ENCODE results near the gene SLC25A26.
A peak's percentile ranks its signal among the peaks of the same experiment; 100 is the strongest.

SLC25A26 gene, protein sequence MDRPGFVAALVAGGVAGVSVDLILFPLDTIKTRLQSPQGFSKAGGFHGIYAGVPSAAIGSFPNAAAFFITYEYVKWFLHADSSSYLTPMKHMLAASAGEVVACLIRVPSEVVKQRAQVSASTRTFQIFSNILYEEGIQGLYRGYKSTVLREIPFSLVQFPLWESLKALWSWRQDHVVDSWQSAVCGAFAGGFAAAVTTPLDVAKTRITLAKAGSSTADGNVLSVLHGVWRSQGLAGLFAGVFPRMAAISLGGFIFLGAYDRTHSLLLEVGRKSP

GRCh38 chr3:66220602-66221377, at the start of gene SLC25A26:
SLC25A26 (plus strand) TSS chr3:66221001; CDS start chr3:66221095, 94 bp downstream.
- TF ChIP-seq JUND (IDR thresholded peaks at IDR 0.05; ENCODE audit: low read depth): no peak
- in situ Hi-C loops (cut with HindIII; ENCODE audit: low pct_unique_long_range_greater_than_20kb, low sequenced_read_pairs): no loop called here
- peak; percentile 82 to 97 for DNase-seq (ENCODE audit: low read depth in 1 of 2, low spot score in 1 of 2)

GRCh38 chr3:66172394-66172793, 48.4 kb upstream of the SLC25A26 start:
- in situ Hi-C loops (cut with HindIII; ENCODE audit: low pct_unique_long_range_greater_than_20kb, low sequenced_read_pairs): no loop called here
- TF ChIP-seq JUND (IDR thresholded peaks at IDR 0.05; ENCODE audit: low read depth): no peak
- no peak for DNase-seq (ENCODE audit: low read depth in 1 of 2, low spot score in 1 of 2)

- no peak for TF ChIP-seq JUND (IDR thresholded peaks at IDR 0.05; ENCODE audit: low read depth)
- DNase-seq (ENCODE audit: low read depth in 1 of 2, low spot score in 1 of 2): no peak
- in situ Hi-C loops (cut with HindIII; ENCODE audit: low pct_unique_long_range_greater_than_20kb, low sequenced_read_pairs): no loop called here
Observed at GRCh38 chr3:66177026-66177425, 43.8 kb upstream of the SLC25A26 start.

DNA sequence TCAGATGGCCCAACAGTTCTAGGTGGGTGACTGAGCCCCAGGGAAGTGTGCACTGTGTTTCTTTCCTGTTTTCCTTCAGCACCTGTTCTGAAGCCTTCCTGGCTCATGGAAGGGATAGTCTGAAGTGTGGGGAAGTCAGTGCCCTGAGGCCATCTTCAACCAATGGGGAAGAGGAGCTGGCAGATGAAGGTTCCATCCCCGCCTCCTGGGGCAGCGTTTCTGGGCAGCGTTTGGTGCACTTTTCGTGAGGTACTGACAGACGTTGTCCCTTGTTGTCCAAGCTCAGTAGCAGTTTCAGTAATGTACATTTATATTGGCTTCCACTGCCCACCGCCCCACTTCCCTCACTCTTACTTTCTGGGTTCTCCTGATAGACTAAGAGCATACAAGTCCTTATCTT, 42.6 kb upstream of the SLC25A26 start:
- no peak for TF ChIP-seq JUND (IDR thresholded peaks at IDR 0.05; ENCODE audit: low read depth)
- in situ Hi-C loops (cut with HindIII; ENCODE audit: low pct_unique_long_range_greater_than_20kb, low sequenced_read_pairs): no loop called here

DNA sequence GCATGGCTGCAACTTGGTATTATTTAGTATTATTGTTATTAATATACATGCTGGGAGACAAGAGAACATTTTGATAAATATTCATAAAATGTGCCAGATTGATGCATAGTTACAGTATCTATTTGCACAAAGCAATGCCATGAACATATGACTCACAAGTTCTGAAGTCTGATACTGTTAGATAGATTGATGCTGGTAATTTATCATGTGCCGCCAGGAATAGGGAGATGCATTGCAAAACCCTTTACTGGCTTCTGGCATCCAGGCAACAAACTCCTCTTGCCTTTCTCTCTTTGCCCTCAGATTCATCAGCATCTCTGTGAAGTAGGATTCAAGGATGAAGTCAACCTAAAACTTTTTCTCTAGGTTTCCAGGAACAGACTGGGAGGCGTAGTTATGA, 41.0 kb upstream of the SLC25A26 start:
- TF ChIP-seq JUND (IDR thresholded peaks at IDR 0.05; ENCODE audit: low read depth): no peak
- in situ Hi-C loops (cut with HindIII; ENCODE audit: low pct_unique_long_range_greater_than_20kb, low sequenced_read_pairs): no loop called here
- no peak for DNase-seq (ENCODE audit: low read depth in 1 of 2, low spot score in 1 of 2)

More for the DNA sequence above, 42.6 kb upstream of the SLC25A26 start:
- no peak for DNase-seq (ENCODE audit: low read depth in 1 of 2, low spot score in 1 of 2)

DNA sequence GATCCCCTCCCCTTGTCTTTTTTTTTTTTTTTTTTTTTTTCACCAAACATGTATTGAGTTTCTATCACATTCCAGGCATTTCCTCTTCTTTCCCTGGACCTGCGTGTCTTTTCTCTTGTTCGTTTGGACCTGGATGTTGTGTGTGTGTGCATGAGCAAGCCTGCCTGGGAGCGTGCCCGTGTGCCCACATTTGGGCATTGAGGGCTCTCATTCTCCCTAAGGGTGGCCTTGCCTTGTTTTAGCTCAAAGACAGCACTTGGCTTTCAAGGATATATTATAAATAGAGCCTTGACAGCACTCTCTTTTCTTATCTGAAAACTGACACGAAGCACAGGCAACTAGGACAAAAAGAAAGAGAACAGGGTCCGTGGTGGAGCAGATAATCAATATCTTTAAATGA, 39.0 kb upstream of the SLC25A26 start:
- DNase-seq (ENCODE audit: low read depth in 1 of 2, low spot score in 1 of 2): no peak
- in situ Hi-C loops (cut with HindIII; ENCODE audit: low pct_unique_long_range_greater_than_20kb, low sequenced_read_pairs): no loop called here

DNA sequence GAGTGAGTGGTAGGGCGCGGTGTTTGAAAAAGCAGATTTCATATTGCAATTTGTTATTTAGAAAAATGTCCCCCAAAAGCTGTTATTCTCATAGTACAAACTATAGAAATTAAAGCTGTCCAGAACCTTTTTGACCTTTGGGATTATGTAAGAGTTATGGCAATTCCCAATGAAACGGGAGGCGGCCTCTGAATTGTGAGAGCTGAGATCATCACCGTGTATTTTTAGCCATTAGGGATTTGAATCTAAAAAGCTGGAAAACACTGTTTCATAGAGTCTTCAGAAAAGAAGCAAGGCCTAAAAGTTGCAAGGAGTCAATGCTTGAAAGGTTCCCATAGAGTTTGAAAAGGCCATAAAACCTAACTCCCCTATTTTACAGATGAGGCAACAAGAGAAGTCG, 38.6 kb upstream of the SLC25A26 start:
- TF ChIP-seq JUND (IDR thresholded peaks at IDR 0.05; ENCODE audit: low read depth): no peak
- no peak for DNase-seq (ENCODE audit: low read depth in 1 of 2, low spot score in 1 of 2)
- in situ Hi-C loops (cut with HindIII; ENCODE audit: low pct_unique_long_range_greater_than_20kb, low sequenced_read_pairs): no loop called here

More for the DNA sequence above, 39.0 kb upstream of the SLC25A26 start:
- TF ChIP-seq JUND (IDR thresholded peaks at IDR 0.05; ENCODE audit: low read depth): no peak

DNA sequence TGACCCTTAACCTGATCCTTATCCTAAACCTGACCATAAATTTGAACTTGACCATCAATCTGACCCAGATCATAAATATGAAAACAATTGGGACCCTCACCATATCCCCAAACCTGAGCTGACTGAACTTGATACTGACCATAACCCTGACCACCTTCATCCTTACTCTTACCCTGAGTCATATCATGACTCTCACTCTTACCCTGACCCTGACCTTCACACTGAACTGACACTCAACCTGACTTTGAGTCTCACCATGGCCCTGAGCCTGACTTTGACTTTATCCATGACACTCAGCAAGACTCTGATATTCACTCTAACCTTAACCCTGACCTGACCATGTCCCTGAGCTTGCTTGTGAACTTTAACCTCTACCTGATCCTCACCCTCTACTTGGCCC, 34.3 kb upstream of the SLC25A26 start:
- in situ Hi-C loops (cut with HindIII; ENCODE audit: low pct_unique_long_range_greater_than_20kb, low sequenced_read_pairs): no loop called here
- no peak for DNase-seq (ENCODE audit: low read depth in 1 of 2, low spot score in 1 of 2)
- no peak for TF ChIP-seq JUND (IDR thresholded peaks at IDR 0.05; ENCODE audit: low read depth)

GRCh38 chr3:66195347-66195783, 25.4 kb upstream of the SLC25A26 start:
- in situ Hi-C loops (cut with HindIII; ENCODE audit: low pct_unique_long_range_greater_than_20kb, low sequenced_read_pairs): no loop called here
- TF ChIP-seq JUND (IDR thresholded peaks at IDR 0.05; ENCODE audit: low read depth): no peak

DNA sequence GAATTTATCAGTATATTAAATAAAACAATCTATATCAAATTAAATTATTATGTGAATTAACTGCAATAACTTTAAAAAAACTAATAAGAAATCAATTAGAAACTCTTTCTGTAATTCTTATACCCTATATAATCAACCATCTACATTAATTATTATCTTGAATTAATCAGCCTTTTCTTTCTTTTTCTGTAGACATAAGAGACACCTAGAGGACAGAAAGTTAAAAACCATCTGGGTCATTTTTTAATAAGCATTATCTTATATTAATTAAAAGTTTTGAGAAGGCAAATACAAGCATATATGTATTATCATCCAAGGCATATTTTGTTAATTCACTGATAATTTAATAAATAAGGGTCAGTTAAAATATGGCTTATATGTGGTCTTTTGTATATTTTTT, 24.2 kb upstream of the SLC25A26 start:
- no peak for TF ChIP-seq JUND (IDR thresholded peaks at IDR 0.05; ENCODE audit: low read depth)
- DNase-seq (ENCODE audit: low read depth in 1 of 2, low spot score in 1 of 2): no peak
- in situ Hi-C loops (cut with HindIII; ENCODE audit: low pct_unique_long_range_greater_than_20kb, low sequenced_read_pairs): no loop called here

More at GRCh38 chr3:66195347-66195783, 25.4 kb upstream of the SLC25A26 start:
- DNase-seq (ENCODE audit: low read depth in 1 of 2, low spot score in 1 of 2): peak; percentile 37 to 58

GRCh38 chr3:66198437-66199088, 22.2 kb upstream of the SLC25A26 start:
- no peak for TF ChIP-seq JUND (IDR thresholded peaks at IDR 0.05; ENCODE audit: low read depth)
- in situ Hi-C loops (cut with HindIII; ENCODE audit: low pct_unique_long_range_greater_than_20kb, low sequenced_read_pairs): no loop called here
- no peak for DNase-seq (ENCODE audit: low read depth in 1 of 2, low spot score in 1 of 2)

DNA sequence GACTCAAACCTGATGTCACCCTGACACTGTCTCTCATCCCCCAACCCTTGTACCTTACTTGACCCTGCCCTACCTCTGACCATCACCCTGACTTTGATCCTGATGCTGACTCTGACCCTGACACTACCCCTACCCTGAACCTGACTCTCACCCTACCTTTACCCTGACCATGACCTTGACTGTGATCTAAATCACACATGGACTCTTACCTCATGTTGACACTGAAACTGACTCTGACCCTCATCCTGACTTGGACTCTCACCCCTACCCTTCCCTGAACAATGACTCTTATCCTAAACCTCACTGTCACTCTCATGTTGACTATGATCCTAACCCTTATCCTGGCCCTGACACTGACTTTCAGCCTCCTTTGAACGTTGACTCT, 21.7 kb upstream of the SLC25A26 start:
- TF ChIP-seq JUND (IDR thresholded peaks at IDR 0.05; ENCODE audit: low read depth): no peak
- in situ Hi-C loops (cut with HindIII; ENCODE audit: low pct_unique_long_range_greater_than_20kb, low sequenced_read_pairs): no loop called here
- DNase-seq (ENCODE audit: low read depth in 1 of 2, low spot score in 1 of 2): no peak

DNA sequence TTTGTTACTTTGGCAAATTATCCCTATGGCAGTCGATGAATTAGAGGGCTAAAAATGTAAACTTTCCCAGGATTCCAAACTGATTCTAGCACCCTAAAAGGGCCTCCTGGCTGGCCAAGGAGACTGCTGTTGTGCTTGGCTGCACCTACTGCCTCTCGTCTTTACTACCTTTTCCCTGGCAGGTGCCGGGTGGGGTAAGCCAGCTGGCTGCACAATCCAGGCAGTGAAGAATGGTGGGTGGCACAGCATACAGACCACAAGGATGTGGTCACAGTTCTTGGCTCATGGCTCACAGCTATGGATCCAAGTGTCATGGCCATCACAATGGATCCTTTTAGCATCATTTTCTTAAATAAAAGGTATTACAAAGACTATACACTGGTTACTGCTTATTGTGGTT, 20.7 kb upstream of the SLC25A26 start:
- no peak for DNase-seq (ENCODE audit: low read depth in 1 of 2, low spot score in 1 of 2)
- TF ChIP-seq JUND (IDR thresholded peaks at IDR 0.05; ENCODE audit: low read depth): no peak
- in situ Hi-C loops (cut with HindIII; ENCODE audit: low pct_unique_long_range_greater_than_20kb, low sequenced_read_pairs): no loop called here

Measured in T47D (cell line).